OCI-LY1 (cell line): ENCODE data around the gene PNPLA7.

Experiments
- EZH2 ChIP-seq: fragments of 200-600 bp; sonication (generic), shearing (Covaris generic); IDR thresholded peaks from 2 replicates; pipeline ENCODE4 v1.8.0; 2017; ENCODE audit warnings: borderline replicate concordance, mixed run types, mild to moderate bottlenecking, antibody characterized with exemption, low read length, moderate library complexity, mixed read lengths
- TF ChIP-seq, protein P1 (sequence below): fragments of 200-600 bp; sonication (generic), shearing (Covaris generic); IDR thresholded peaks from 2 replicates; pipeline ENCODE4 v1.5.1; 2017; ENCODE audit warnings: mild to moderate bottlenecking, antibody characterized with exemption, low read length, moderate library complexity, mixed read lengths

DNA sequence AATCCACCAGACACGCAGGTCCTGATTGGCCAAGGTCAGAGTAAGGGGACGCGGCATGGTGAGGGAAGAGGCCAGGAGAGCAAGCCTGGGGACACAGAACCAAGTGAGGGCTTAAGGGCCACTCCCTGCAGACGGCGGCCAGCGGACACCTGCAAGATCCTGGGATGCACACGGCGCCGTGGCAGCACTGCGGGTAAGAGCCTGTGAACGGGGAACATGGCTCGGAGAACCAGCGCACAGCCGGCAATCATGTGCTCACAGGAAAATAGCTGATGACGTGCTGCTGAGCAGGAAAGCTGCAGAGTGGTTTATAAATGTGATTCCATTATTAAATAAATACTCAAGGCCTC is 64.1 kb downstream of the PNPLA7 start:
- TF ChIP-seq, protein P1, sequence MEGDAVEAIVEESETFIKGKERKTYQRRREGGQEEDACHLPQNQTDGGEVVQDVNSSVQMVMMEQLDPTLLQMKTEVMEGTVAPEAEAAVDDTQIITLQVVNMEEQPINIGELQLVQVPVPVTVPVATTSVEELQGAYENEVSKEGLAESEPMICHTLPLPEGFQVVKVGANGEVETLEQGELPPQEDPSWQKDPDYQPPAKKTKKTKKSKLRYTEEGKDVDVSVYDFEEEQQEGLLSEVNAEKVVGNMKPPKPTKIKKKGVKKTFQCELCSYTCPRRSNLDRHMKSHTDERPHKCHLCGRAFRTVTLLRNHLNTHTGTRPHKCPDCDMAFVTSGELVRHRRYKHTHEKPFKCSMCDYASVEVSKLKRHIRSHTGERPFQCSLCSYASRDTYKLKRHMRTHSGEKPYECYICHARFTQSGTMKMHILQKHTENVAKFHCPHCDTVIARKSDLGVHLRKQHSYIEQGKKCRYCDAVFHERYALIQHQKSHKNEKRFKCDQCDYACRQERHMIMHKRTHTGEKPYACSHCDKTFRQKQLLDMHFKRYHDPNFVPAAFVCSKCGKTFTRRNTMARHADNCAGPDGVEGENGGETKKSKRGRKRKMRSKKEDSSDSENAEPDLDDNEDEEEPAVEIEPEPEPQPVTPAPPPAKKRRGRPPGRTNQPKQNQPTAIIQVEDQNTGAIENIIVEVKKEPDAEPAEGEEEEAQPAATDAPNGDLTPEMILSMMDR, result no peak
- no peak for TF ChIP-seq EZH2
